Measurements from ENCODE around the gene TMEM11. TPM values are rescaled to one million over a fixed set of nuclear protein-coding genes. Genes with fewer than 3 reads are reported as not detected.

Gene TMEM11
- total RNA-seq, 1 experiment from 2014 or later, result 33.5 TPM

DNA sequence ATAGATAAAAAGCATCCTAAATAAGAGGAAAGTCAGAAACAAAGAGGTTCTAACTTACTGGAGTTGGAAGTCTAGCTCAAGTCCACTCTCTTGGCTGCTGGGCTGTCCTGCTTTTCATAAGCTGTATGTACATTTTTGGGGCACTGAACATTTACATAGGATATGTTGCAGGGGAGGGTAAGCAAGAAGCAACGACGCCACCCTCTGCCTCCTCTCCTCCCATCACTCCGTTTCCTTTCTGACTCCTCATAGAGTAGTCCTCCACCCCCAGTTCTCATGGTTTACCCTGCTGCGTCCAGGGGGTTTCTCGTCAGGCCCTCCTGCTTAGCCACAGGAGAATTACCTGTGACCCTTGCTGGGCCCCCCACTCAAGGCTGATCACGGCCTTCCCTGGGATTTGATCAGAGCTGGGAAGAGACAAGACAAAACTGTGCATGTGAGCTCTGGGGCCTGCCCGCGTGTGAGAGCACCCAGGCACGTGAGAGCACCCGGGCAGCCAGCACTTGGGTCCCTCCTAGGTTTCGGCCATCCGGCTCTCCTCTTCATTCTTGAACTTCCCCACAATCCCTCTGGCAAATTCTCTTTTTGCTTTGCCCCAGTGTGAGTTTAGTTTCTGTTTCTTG lies 37.1 kb downstream of the TMEM11 start:
- ChIA-PET POLR2A (no interaction called here), CTCF (interaction anchor here (0.6 kb wide), 2 partner anchors 52 to 969 kb away, joined by 3 read pairs; no protein-coding TSS in a partner anchor)
- Mint-ChIP-seq H3K4me3 (ENCODE audit: unreplicated experiment) (no peak overlapping the region), H3K27me3 (ENCODE audit: insufficient read depth, unreplicated experiment) (no peaks in the 10 kb centered on the region), H3K27ac (ENCODE audit: low read depth, unreplicated experiment) (no peak overlapping the region), H3K4me1 (ENCODE audit: insufficient read depth, unreplicated experiment) (no peaks in the 10 kb centered on the region), H3K36me3 (ENCODE audit: insufficient read depth, unreplicated experiment) (no peaks in the 10 kb centered on the region), H3K9me3 (ENCODE audit: unreplicated experiment) (no peaks in the 10 kb centered on the region)
- DNase-seq (ENCODE audit: unreplicated experiment), result no peak
- intact Hi-C loops (cut with micrococcal nuclease), result no loop called here
- TF ChIP-seq, protein P1, sequence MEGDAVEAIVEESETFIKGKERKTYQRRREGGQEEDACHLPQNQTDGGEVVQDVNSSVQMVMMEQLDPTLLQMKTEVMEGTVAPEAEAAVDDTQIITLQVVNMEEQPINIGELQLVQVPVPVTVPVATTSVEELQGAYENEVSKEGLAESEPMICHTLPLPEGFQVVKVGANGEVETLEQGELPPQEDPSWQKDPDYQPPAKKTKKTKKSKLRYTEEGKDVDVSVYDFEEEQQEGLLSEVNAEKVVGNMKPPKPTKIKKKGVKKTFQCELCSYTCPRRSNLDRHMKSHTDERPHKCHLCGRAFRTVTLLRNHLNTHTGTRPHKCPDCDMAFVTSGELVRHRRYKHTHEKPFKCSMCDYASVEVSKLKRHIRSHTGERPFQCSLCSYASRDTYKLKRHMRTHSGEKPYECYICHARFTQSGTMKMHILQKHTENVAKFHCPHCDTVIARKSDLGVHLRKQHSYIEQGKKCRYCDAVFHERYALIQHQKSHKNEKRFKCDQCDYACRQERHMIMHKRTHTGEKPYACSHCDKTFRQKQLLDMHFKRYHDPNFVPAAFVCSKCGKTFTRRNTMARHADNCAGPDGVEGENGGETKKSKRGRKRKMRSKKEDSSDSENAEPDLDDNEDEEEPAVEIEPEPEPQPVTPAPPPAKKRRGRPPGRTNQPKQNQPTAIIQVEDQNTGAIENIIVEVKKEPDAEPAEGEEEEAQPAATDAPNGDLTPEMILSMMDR (IDR thresholded peaks at IDR 0.05; ENCODE audit: unreplicated experiment), result no peak
- no TSS peak for BruUV-seq (replicated peaks)

DNA sequence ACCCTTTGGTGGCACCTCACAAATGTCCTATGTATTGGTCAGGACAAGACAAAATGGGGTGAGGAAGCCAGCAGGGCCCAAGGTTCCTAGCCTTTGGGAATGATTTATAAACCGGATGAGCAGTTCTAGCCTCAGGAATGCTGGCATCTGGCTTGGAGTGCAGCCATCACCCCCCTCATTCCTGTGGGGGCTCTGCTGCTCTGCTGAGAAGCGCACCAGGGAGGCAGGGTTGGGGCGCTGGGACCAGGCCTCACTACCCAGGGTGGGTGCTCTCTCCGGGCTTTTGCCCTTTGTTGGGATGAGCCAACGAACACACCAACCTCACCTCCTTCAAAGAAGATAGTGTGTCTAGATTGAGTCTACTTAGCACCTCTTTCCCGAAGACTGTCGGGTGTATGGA lies 39.2 kb downstream of the TMEM11 start:
- H3K27me3 Mint-ChIP-seq (ENCODE audit: insufficient read depth, unreplicated experiment), result no peaks in the 10 kb centered on the region
- no peaks in the 10 kb centered on the region for H3K4me1 Mint-ChIP-seq (ENCODE audit: insufficient read depth, unreplicated experiment)
- TF ChIP-seq, protein P1 (IDR thresholded peaks at IDR 0.05; ENCODE audit: unreplicated experiment), result no peak
- no peaks in the 10 kb centered on the region for H3K9me3 Mint-ChIP-seq (ENCODE audit: unreplicated experiment)
- no TSS peak for BruUV-seq (replicated peaks)
- DNase-seq (ENCODE audit: unreplicated experiment), result no peak
- ChIA-PET CTCF (no interaction called here), POLR2A (no interaction called here)
- H3K27ac Mint-ChIP-seq (ENCODE audit: low read depth, unreplicated experiment), result no peak overlapping the region
- no peak overlapping the region for H3K4me3 Mint-ChIP-seq (ENCODE audit: unreplicated experiment)
- intact Hi-C loops (cut with micrococcal nuclease), result no loop called here
- H3K36me3 Mint-ChIP-seq (ENCODE audit: insufficient read depth, unreplicated experiment), result no peaks in the 10 kb centered on the region

DNA sequence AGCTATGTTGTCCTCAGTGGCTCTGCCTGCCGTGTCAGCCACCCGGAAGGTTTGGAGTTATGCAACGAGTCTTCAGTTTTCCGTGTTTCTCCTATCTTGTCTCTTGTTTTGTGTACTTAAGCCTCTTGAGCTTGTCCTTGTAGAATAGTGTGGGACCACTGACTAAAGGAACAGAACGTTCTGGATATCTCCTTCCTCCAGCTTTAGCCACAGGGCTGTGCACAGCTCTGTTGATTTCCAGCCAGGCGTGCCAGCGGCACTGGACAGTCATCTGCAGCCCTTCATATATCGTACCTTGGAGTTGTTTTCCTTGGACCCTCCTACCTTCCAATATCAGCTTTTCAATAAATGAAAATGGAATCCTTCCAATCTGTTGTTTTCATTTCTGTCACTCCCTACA lies 39.8 kb downstream of the TMEM11 start:
- H3K27me3 Mint-ChIP-seq (ENCODE audit: insufficient read depth, unreplicated experiment), result no peaks in the 10 kb centered on the region
- no peak overlapping the region for H3K4me3 Mint-ChIP-seq (ENCODE audit: unreplicated experiment)
- no peaks in the 10 kb centered on the region for H3K36me3 Mint-ChIP-seq (ENCODE audit: insufficient read depth, unreplicated experiment)
- no peaks in the 10 kb centered on the region for H3K4me1 Mint-ChIP-seq (ENCODE audit: insufficient read depth, unreplicated experiment)
- no peaks in the 10 kb centered on the region for H3K9me3 Mint-ChIP-seq (ENCODE audit: unreplicated experiment)
- no peak for DNase-seq (ENCODE audit: unreplicated experiment)
- H3K27ac Mint-ChIP-seq (ENCODE audit: low read depth, unreplicated experiment), result no peak overlapping the region
- ChIA-PET POLR2A (no interaction called here), CTCF (no interaction called here)
- intact Hi-C loops (cut with micrococcal nuclease), result no loop called here
- no TSS peak for BruUV-seq (replicated peaks)
- TF ChIP-seq, protein P1 (IDR thresholded peaks at IDR 0.05; ENCODE audit: unreplicated experiment), result no peak

DNA sequence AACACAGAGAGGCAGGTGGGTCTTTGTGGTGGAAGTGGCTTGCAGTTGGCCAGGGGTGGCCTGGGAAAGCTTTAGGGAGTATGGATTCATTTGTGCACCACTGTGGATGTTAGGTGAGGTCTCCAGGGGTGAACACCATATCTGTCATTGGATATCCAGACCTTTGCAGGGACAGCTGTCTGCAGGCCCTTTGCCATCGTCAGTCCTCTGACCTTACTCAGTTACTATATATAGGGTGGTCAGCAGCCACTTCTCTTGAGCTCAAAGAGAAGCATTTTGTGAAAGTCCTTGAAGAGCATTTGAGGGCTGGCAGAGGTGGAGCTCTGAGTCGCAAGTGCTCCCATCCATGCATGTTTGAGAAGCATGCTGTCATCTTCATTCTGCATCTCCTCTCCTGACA lies 40.4 kb downstream of the TMEM11 start:
- H3K27me3 Mint-ChIP-seq (ENCODE audit: insufficient read depth, unreplicated experiment), result no peaks in the 10 kb centered on the region
- ChIA-PET CTCF (interaction anchor here (1.7 kb wide), 1 partner anchor 54 kb away, joined by 6 read pairs; no protein-coding TSS in a partner anchor), POLR2A (no interaction called here)
- H3K36me3 Mint-ChIP-seq (ENCODE audit: insufficient read depth, unreplicated experiment), result no peaks in the 10 kb centered on the region
- H3K4me1 Mint-ChIP-seq (ENCODE audit: insufficient read depth, unreplicated experiment), result no peaks in the 10 kb centered on the region
- intact Hi-C loops (cut with micrococcal nuclease), result no loop called here
- TF ChIP-seq, protein P1 (IDR thresholded peaks at IDR 0.05; ENCODE audit: unreplicated experiment), result no peak
- H3K27ac Mint-ChIP-seq (ENCODE audit: low read depth, unreplicated experiment), result no peak overlapping the region
- no peak overlapping the region for H3K4me3 Mint-ChIP-seq (ENCODE audit: unreplicated experiment)
- no peaks in the 10 kb centered on the region for H3K9me3 Mint-ChIP-seq (ENCODE audit: unreplicated experiment)
- BruUV-seq (replicated peaks), result no TSS peak
- no peak for DNase-seq (ENCODE audit: unreplicated experiment)

Data from MCF 10A (cell line).